GM20000 (cell line): ENCODE data around the gene LARP1B.
"Not testable (repeated sequence)": the region's sequence is repeated elsewhere in the genome, so short reads cannot be mapped to it uniquely, and the experiment has no call there.

ENCODE experiments used
- DNase-seq: peaks from one replicate; pipeline ENCODE4 v3.0.0; 2012; ENCODE audit warnings: low spot score
- CTCF ChIP-seq: IDR thresholded peaks from 2 replicates; pipeline ENCODE4 v1.5.1; 2012; ENCODE audit warnings: mild to moderate bottlenecking, control low read depth; ENCODE audit errors: extremely low read depth, missing control alignments

Gene LARP1B

GRCh38 chr4:128056396-128056795 is 4.7 kb upstream of the LARP1B start:
- DNase-seq: no peak
- no peak for TF ChIP-seq CTCF

GRCh38 chr4:128060121-128060698 is 902 bp upstream of the LARP1B start:
- TF ChIP-seq CTCF: no peak
- DNase-seq: peak; percentile 36

- peak; percentile 83 for DNase-seq
- TF ChIP-seq CTCF: no peak
Measured at GRCh38 chr4:128061566-128062536, 739 bp downstream of the LARP1B start.

GRCh38 chr4:128066453-128066820 is 5.3 kb downstream of the LARP1B start:
- DNase-seq: not testable (repeated sequence)

GRCh38 chr4:128068918-128069317 is 7.8 kb downstream of the LARP1B start:
- TF ChIP-seq CTCF: no peak
- DNase-seq: no peak

GRCh38 chr4:128076464-128076863 is 15.4 kb downstream of the LARP1B start:
- TF ChIP-seq CTCF: no peak
- DNase-seq: no peak

GRCh38 chr4:128095293-128095692 is 34.2 kb downstream of the LARP1B start:
- DNase-seq: not testable (repeated sequence)

- TF ChIP-seq CTCF: no peak
- DNase-seq: no peak
Measured at GRCh38 chr4:128107766-128108165, 46.7 kb downstream of the LARP1B start.
